Neural progenitor cell (in vitro differentiated cells): ENCODE results near the gene ITIH5.

Source experiments
- EZH2 ChIP-seq: fragments of 200-600 bp; sonication (generic); IDR thresholded peaks from 2 replicates; pipeline ENCODE4 v1.6.1; 2017; ENCODE audit warnings: antibody characterized with exemption, mild to moderate bottlenecking, moderate library complexity
- EZH2phosphoT487 ChIP-seq: fragments of 200-600 bp; sonication (generic); IDR thresholded peaks from 2 replicates; pipeline ENCODE4 v1.6.1; 2017; ENCODE audit warnings: antibody characterized with exemption
- TF ChIP-seq, protein P1 (sequence below): fragments of 200-600 bp; sonication (generic); IDR thresholded peaks from 2 replicates; pipeline ENCODE4 v1.5.1; 2017; ENCODE audit warnings: antibody characterized with exemption, mild to moderate bottlenecking

DNA sequence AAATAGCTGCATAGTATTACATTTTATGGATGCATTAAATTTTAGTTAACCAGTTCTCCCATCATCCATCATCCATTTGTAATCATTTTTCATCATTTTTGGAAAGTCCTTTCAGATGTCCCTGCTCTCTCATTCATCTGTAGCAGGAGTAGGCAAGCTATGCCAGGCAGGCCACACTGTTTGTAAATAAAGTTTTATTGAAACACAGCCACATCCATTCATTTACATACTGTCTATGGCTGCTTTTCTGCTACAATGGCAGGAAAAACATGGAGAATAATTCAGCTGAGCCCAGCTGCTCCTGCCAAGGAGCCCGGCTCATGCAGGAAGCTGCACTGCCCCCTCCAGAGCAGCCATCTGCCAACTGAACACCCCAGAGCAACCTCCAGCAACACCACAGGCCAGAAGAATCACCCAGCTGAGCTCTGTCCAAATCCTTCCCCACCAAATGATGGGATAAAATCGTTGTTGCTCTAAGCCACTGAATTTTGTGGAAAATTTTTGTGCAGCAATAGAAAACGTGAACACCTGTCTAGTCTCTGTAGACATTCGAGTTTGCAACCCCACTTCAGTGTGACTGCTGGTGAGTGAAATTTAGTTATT, 19.6 kb downstream of the ITIH5 start:
- TF ChIP-seq, protein P1, sequence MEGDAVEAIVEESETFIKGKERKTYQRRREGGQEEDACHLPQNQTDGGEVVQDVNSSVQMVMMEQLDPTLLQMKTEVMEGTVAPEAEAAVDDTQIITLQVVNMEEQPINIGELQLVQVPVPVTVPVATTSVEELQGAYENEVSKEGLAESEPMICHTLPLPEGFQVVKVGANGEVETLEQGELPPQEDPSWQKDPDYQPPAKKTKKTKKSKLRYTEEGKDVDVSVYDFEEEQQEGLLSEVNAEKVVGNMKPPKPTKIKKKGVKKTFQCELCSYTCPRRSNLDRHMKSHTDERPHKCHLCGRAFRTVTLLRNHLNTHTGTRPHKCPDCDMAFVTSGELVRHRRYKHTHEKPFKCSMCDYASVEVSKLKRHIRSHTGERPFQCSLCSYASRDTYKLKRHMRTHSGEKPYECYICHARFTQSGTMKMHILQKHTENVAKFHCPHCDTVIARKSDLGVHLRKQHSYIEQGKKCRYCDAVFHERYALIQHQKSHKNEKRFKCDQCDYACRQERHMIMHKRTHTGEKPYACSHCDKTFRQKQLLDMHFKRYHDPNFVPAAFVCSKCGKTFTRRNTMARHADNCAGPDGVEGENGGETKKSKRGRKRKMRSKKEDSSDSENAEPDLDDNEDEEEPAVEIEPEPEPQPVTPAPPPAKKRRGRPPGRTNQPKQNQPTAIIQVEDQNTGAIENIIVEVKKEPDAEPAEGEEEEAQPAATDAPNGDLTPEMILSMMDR, result no peak
- TF ChIP-seq EZH2, result no peak
- no peak for TF ChIP-seq EZH2phosphoT487
